ENCODE measurements around the gene RPAIN.

Gene RPAIN

DNA sequence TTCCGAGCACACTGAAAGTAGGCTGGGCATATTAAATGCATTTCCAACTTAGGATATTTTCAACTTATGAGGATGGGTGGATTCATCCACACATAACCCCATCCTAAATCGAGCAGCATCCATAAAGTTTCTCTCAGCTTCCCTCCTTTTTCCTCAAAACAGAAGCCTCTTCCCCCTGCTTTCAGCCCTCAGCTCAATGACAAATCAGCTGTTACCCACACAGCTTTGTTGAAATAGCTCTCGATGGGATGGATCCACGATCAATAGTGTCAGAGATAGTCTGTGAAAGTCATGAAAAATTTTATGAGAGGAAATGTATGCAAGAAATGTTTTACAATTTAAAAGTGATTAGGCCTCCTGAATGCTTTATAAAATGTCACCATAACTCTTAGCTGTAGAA is 46.3 kb downstream of the RPAIN start:
- TF ChIP-seq, protein P1, sequence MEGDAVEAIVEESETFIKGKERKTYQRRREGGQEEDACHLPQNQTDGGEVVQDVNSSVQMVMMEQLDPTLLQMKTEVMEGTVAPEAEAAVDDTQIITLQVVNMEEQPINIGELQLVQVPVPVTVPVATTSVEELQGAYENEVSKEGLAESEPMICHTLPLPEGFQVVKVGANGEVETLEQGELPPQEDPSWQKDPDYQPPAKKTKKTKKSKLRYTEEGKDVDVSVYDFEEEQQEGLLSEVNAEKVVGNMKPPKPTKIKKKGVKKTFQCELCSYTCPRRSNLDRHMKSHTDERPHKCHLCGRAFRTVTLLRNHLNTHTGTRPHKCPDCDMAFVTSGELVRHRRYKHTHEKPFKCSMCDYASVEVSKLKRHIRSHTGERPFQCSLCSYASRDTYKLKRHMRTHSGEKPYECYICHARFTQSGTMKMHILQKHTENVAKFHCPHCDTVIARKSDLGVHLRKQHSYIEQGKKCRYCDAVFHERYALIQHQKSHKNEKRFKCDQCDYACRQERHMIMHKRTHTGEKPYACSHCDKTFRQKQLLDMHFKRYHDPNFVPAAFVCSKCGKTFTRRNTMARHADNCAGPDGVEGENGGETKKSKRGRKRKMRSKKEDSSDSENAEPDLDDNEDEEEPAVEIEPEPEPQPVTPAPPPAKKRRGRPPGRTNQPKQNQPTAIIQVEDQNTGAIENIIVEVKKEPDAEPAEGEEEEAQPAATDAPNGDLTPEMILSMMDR (IDR thresholded peaks at IDR 0.05; ENCODE audit: insufficient read depth, missing control alignments), result no peak
- DNase-seq (ENCODE audit: insufficient read length, low spot score) (no peak), FAIRE-seq (no peak)

DNA sequence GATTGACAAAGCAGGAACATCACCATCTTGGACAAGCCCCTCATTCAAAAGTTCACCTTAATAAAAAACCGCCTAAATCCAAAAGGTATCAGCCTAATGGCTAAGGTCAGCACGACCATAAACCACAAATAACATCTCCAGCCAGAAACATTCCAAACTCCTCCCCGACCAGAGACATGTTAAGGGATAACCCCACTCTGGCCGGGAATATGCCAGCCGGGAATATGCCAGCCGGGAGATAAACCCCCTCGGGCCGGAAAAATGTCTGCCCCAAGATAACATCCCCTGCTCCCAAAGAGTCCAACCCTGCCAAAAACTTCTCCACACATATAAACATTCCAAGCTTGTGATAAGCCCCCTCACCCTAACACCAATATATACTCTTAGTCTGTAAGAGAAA is 47.4 kb downstream of the RPAIN start:
- TF ChIP-seq, protein P1 (IDR thresholded peaks at IDR 0.05; ENCODE audit: insufficient read depth, missing control alignments), result no peak
- FAIRE-seq (no peak), DNase-seq (ENCODE audit: insufficient read length, low spot score) (no peak)

DNA sequence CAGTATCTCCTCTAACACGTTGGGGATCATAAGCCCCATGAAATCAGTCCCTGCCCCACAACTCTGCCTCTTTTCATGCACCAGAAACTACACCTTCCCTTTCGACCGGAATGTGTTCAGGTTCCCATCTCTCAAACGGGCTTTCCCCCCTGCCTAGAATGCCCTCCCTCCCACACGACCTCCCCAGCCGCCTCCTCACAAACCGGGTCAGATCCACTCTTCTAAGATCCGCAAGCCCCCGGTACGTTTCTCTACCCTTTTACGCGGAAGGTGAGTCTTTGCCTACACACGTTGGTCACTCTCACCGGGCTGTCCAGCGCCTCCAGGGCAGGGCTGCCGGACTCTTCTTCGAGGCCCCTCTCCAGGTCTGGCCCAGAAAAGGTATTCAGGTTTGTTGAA is 48.1 kb downstream of the RPAIN start:
- TF ChIP-seq, protein P1 (IDR thresholded peaks at IDR 0.05; ENCODE audit: insufficient read depth, missing control alignments), result no peak
- no peak for FAIRE-seq
- DNase-seq (ENCODE audit: insufficient read length, low spot score), result no peak

DNA sequence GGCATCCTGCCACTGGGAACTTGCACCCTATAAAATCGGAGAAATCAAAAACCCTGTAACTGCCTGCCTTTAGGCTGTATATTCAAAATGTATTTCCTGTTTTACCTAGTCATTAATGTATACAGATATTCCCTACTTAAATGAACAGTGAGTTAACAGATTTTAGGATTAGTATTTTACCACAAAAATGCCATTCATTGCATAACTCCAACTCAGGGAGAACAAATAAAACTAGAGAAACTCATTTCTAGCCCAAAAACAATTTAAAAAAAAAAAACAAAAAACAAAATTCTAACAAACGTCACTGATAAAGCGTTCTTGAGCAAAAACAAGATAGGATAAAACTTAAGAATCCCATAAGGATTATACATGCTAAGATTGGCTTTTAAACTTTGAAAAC is 52.5 kb downstream of the RPAIN start:
- FAIRE-seq, result no peak
- TF ChIP-seq, protein P1 (IDR thresholded peaks at IDR 0.05; ENCODE audit: insufficient read depth, missing control alignments), result no peak
- no peak for DNase-seq (ENCODE audit: insufficient read length, low spot score)

DNA sequence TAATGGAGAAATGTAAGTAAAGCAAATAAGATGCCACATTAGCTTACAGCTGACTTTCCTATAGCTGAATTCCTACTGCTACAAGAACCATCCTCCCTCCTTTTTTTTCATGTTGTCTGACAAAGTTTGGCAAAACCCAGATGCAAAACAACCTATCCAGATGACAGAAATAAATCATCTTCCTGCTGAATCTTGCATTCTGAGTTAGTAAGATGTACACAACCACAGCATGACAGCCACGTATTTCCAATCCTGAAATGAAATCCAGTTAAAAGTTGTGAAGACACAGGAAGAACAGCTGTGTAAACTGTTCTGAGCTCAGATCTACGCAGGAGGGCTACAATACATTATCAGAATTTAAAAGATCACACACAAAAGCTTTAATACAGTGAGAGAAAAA is 53.9 kb downstream of the RPAIN start:
- no peak for DNase-seq (ENCODE audit: insufficient read length, low spot score)
- no peak for FAIRE-seq
- TF ChIP-seq, protein P1 (IDR thresholded peaks at IDR 0.05; ENCODE audit: insufficient read depth, missing control alignments), result no peak

- no peak for DNase-seq (ENCODE audit: insufficient read length, low spot score)
- TF ChIP-seq, protein P1 (IDR thresholded peaks at IDR 0.05; ENCODE audit: insufficient read depth, missing control alignments), result no peak
- no peak for FAIRE-seq
Observed at GRCh38 chr17:5478992-5479391, 59.0 kb downstream of the RPAIN start.

GRCh38 chr17:5480962-5481361 is 61.0 kb downstream of the RPAIN start:
- FAIRE-seq, result no peak
- no peak for DNase-seq (ENCODE audit: insufficient read length, low spot score)
- TF ChIP-seq, protein P1 (IDR thresholded peaks at IDR 0.05; ENCODE audit: insufficient read depth, missing control alignments), result no peak

Measured in D721Med (cell line).